CD4-positive, alpha-beta T cell treated with Interleukin-21 for 1 hour (primary cell): ENCODE results near the gene RFPL3.
"Not testable (repeated sequence)": the region's sequence is repeated elsewhere in the genome, so short reads cannot be mapped to it uniquely, and the experiment has no call there.

Experiments used
- DNase-seq: peaks from one replicate; pipeline ENCODE4 v3.0.0-alpha.2; 2020

RFPL3 gene

DNA sequence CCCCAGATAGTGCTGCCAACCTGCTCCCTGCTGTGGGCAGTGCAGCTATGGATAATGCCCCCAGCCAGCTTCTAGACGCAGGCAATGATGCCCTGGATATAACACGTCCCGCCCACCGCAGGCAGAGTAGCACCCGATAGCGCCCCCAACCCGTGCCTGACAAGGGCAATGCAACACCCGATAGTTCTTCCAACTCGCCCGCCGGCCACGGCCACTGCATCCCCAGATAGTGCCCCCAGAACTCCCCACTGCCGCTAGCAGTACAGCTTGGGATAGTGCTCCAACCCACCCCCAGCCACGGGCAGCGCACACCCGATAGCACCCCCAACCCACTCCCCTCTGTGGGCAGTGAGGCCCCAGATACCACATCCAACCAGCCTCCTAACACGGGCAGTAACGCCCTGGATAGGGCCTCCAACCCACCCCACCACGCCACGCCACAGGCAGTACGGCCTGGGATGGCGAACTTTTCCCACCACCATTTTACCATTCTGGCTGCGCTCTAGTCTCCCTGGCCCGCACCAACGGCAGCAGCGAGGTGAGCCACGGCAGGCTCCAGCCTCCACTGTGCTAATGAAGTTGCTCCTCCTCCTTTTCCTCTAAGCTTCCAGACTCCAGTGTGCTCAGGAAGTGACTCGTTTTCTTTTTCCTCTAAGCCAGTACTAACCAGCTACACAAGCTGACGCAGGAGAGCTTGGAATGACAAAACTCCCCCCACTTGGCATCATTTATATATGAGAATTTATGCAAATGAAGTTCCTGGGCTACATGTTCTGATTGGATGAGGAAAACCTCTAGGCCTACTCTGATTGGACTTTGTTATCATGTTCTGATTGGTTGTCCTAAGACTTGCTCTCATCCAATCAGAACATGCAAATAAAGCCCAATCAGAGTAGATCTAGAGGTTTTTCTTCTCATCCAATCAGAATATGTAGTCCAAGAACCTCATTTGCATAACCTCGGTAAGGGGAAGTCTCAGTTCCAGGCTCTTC, 3.0 kb upstream of the RFPL3 start:
- no peak for DNase-seq

DNA sequence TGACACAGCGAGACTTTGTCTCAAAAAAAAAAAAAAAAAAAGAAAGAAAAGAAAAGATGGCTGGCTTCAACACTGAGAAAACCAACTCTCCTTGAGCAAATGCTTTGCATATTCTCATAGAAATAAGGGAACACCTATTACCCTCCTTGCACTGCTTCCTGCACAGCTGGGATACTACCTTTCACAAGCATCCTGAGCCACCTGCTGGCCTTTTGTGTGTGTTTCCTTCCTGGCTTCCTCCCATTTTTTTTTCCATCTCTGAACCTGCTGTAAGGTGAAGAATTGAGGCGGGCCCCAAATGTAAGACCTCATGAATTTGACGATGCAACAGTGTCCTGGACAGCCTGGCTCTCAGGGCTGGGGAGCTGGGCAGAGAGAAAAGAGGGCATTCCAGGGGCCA, 1.9 kb upstream of the RFPL3 start:
- no peak for DNase-seq

DNA sequence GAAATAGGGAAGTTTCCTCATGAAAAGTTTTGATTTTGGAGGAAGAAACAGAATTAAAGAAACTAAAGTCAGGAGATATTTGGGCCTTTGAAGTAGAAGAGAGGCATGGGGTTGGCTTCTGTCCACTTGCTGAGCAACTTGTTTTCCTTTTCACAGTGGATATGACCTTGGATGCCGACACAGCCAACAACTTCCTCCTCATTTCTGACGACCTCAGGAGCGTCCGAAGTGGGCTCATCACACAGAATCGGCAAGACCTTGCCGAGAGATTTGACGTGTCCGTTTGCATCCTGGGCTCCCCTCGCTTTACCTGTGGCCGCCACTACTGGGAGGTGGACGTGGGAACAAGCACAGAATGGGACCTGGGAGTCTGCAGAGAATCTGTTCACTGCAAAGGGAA, 2.4 kb downstream of the RFPL3 start:
- DNase-seq = not testable (repeated sequence)

DNA sequence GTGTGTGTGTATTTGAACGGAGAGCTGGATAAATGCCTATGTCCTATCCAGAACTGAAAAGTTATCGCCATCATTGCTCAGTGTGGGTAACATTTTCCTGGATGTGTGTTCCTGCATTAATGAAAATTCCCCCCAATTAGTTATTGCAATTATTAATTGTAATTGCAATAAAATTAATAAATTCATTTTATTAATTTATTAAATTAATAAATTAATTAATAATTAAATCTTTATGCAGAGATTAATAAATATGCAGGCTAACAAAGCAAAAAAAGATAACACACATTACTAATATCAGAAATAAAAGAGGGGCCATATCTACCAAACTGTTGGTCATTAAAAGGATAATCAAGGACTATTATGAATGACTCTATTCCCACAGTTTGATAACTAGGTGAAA, 3.6 kb downstream of the RFPL3 start:
- DNase-seq = no peak

DNA sequence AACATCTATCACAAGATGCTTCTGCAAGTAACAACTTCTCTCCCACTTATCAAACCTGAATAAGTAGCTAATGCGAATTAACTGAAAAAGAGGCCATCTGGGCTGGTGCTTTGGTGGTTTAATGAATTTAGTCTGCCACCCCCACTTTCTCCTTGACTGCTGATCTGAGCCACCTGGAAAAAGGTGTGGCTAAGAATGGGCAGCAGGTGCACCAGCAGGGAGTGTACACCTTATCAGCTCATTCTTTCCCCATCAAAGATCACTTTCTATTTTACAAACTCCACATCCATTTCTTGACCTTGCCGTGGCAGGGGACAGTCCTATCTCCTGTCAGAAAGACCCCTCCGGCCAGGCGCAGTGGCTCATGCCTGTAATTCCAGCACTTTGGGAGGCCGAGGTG, 6.5 kb downstream of the RFPL3 start:
- no peak for DNase-seq

DNA sequence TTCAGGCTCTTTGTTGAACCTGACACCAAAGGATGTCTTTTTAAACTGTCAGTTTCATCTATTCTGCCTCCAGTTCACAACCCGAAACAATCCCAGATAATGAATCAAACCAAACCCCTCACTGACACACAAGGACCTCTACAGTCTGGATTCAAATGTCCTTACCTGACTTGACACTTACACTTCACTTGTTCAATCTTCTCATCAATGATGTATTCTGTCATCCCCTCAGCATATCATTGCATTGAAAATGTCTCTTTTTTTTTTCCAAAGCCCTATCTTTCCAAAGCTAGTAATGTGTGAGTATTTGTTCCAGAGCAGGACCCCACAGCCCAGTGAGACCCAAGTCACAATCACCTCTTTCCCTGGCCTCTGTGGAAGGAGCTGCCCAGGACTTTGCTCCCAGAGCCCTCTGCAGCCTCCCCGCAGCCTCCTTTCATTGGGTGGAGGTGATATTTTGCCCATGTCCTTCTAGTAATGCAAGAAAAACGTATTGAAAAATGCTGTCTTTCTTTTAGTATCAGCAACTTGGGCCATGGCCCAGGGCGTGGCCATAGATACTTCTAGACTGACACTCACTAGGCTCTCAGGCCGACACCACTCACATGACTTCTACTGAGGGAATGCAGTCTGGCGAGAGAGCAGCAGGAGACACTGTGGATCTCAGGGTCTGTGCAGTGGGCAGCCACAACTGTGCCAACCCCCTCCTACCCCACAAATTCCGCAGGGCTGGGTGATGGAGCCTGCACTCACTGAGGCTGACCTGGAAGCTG, 18.2 kb downstream of the RFPL3 start:
- no peak for DNase-seq

DNA sequence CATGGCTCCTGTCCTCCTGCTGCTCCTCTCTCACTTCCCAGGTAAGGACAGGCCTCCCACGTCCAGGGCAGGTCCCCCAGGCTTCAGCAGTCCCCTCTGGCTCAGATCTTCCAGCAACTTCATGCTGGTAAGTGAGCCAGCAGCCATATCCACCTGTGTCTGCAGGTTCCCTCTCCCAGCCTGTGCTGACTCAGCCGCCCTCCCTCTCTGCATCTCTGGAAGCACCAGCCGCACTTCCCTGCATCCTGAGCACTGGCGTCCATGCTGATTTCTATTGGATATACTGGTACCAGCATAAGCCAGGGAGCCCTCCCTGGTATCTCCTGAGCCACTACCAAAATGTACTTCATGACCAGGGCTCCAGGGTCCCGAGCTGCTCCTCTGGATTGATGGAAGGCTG, 19.0 kb downstream of the RFPL3 start:
- DNase-seq = no peak

DNA sequence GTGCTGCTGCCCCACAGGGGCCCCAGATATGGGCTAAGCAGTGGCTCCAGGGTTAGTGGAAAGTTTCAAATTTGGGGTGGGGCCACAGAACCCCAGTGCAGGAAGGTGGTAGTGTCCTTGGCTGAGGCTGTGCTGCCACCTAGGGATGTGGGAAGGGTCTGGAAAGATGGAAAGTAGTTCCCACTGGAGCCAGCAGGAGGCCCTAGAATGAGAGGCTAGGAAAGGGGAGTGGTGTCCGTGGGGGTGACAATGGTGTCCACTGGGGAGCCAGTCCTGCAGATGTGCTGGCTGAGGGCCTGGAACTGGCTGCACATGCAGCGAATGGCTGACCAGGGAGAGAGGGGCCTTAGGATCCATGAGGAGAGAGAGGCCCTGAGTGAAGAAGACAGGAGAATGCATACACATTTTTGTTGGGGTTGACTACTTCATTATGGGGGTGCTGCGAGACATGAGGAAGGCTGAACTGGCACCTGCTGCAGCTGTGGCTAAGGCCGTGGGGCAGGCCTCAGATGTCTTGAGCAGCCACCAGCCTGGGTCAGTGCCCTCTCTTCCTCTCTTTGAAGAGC, 21.1 kb downstream of the RFPL3 start:
- DNase-seq = no peak

DNA sequence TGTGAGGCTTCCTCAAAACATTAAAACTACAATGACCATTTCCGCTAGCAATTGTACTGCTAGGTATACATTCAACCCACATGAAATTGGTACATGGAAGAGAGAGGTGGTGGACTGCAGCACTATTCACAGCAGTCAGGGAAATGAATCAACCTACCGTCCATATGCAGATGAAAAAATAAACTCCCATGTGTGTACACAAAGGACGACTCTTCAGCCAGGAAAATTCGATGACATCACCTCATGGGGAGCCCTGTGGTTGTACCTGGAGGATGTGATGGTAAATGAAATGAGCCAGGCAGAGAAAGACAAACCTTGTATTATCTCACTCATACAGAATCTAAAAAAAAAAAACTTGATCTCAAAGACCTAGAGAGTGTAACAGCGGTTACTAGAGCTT, 23.3 kb downstream of the RFPL3 start:
- no peak for DNase-seq

DNA sequence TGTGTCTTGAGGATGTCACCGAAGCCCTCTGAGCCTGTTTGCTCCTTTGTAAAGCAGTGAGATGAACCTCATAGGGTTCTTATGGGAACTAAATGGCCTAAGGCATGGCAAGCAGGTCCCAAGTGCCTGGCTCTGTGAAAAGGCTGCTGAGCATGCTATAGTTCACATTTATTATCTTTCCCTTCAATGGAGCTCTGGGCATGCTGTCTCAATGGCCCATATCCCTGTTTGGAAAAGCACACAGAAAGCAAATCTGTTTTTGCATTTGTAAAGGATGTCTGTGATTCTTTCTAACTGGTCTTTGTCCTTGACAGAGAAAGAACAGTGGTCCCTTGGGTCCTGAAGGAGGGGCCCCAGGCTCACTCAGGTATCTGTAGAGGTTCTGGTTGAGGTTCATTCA, 28.0 kb downstream of the RFPL3 start:
- DNase-seq = no peak

DNA sequence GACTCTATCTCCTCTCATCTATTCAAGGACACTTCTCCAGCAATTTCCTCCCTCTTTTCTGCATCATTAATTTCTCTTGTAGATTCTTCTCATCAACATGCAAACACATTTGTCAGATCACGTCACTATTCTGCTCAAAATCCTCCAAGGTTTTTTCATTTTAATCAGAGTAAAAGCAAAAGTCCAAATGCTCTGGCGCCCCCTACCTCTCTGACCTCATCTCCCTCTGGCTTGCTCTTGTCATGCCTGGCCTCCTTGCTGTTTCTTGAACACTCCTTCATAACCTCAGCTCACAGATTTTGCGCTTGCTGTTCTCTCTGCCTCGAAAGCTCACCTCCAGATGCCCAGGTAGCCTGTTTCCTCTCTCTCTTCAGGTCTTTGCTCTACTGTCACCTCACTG, 32.0 kb downstream of the RFPL3 start:
- DNase-seq = no peak

DNA sequence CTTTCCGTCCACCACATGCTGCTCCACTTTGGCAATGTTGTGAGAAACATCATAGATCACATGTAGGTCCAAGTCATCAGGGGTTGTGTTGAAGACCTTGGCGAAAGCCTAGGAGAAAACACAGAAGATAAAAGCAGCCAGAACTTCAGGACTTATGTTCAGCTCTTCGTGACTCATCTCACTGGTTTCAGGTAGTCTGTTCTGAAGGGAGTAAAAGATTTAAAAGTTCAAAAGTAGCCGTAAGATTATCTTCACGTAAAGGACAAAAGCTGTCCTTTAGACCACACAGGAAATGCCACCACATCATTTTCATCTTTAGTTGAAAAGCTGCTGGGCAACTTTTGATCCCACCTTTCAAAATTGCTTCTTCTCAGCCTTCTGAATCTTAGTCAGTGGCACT, 37.4 kb downstream of the RFPL3 start:
- DNase-seq = no peak

DNA sequence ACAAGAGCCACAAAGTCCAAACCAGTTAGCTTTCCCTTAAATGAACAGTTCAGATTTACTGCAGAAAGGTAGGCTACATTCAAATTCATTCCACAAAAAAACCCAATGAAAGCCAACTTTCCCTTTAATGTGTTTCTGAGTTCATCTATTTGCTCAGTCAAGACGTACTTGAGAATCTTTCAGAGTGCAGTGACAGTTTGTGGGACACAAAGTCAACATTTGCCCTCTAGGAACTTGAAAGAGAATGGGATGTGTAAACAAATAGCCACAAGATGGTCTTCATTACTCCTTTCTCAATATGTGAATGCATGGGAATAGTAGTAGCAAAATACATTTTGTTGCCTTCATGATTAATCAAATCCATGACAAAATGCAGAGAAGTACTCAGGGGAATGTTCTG, 38.6 kb downstream of the RFPL3 start:
- no peak for DNase-seq

DNA sequence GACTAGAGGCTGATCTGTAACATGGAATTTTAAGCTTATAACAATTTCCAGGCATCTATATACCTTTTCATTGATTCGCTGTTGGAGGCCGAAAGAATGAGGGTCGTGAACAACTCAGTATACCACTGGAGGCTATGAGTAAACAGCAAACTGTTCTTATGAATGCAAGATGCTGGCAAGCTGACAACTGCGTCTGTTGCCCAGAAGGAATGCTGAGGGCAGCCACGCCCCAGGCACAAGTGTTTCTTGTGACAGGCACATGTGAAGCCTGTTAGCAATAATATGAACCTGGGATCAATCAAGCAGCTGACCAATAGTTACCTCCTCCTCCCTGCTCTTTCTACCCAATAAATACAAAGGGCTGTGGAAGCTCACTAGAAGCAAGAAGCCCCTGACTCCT, 39.1 kb downstream of the RFPL3 start:
- DNase-seq = no peak

DNA sequence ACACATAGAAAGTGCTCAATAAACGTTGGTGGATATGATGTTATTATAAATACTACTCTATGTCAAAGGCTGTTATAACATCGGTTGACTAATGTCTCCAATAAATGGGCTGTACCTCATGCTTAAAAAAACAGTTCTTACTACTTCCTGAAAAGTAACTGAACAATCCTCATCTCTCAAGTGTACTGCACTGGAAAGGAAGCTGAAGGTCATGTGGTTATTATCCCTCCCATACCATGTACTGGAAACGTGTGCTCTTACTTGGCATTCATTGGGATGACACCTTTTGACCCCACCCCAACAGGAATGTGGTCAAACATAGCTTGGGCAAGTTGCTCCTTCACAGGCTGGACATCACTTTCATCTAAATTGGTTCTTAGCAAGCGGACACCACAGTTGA, 43.8 kb downstream of the RFPL3 start:
- DNase-seq = no peak

DNA sequence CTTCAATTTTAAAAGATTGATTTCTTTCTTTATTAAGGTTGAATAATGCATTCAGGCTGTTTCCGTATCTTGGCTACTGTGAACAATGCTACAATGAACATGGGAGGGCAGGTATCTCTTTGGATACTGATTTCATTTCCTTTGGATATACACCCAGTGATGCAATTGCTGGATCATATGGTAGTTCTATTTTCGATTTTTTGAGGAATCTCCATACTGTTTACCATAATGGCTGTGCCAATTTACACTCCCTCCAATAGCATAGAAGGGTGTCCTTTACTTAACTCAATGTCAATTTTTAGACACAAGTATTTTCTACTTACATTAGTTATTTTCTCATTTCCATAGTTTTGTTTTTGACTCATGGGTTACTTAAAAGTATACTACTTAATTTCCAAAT, 46.4 kb downstream of the RFPL3 start:
- no peak for DNase-seq

DNA sequence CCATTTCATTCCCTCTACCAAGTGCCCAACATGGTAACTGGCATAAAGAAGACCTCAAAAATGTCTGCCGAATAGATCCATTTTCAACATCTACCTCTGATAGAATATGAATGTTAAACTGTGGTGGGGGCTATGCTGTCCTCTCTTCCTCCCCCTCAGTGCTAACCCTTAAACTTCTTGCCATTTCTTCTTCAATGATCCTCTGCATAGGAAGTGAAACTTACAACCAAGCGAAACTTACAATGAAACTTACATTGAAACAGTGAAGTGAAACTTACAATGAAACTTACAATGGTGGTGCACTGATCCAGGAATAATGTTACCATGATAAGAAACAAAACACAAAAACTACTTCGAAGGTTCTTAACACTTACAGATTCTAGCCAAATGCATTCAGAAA, 49.6 kb downstream of the RFPL3 start:
- DNase-seq = no peak

DNA sequence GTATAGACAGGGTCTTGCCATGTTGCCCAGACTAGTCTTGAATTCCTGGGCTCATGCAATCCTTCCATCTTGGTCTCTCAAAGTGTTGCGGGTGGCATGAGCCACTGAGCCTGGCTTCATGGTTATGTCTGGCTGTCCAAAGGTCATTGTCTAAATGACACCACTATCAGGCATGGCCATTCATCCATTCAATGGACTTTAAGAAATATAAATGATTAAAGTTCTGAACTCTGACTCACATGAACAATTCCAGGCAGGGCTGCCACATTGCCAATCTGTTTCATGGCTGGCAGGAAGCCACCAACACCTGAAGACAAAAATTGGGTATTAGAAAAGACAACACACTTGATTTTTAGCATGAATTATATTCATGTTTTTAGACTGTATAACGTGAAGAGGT, 50.3 kb downstream of the RFPL3 start:
- no peak for DNase-seq

DNA sequence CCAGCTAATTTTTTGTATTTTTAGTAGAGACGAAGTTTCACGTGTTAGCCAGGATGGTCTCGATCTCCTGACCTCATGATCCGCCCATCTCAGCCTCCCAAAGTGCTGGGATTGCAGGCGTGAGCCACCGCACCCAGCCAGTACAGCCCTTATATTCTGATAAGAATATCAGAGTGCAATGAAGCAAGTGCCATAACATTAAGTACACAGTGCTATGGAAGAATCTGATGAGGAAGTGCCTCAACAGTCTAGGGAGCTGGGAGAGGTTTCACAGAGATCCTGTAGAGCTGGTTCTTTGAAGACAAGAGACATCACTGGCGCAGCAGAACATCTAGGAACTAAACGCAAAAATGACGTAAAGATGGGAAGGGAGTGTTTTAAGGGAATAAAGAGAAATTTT, 52.3 kb downstream of the RFPL3 start:
- DNase-seq = no peak

DNA sequence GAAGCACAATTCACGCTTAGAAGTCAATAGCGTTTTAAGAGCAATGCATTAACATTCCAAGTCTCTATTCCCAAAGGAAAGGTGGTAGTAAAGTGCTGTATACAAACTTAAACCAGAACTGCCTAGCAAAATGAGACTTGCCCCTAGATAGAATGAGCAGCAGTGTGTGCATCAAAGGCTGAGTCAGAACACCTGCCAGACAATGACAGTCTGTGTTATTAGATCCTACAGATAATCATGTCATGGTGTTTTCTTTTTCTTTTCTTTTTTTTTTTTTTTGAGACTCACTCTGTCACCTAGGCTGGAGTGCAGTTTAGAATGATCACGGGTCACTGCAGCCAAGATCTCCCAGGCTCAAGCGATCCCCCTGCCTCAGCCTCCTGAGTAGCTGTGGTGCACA, 52.8 kb downstream of the RFPL3 start:
- DNase-seq = no peak
